Liver (tissue), 9 donors: ENCODE results near the gene TNFSF4. TPM values are rescaled to one million over a fixed set of nuclear protein-coding genes. Genes with fewer than 3 reads are reported as not detected.

Experiments used
- DNase-seq: peaks from one replicate; pipeline ENCODE4 v3.0.0-alpha.2; 2017; ENCODE audit warnings: low spot score
- H3K27ac ChIP-seq, 2 donors: one replicate each; pipeline ENCODE4 v1.7.0; 2013; ENCODE audit warnings: inconsistent platforms in 2 of 2, low read length in 2 of 2, control low read depth in 1 of 2, low read depth in 1 of 2, mild to moderate bottlenecking in 1 of 2
- H3K27me3 ChIP-seq, 4 donors: one replicate each; pipeline versions ENCODE4 v1.6.1 to v1.7.0; 2013; ENCODE audit warnings: low read length in 3 of 4, inconsistent platforms in 1 of 4, mild to moderate bottlenecking in 1 of 4, moderate library complexity in 1 of 4; ENCODE audit not compliant: control insufficient read depth in 4 of 4, insufficient read depth in 4 of 4
- H3K36me3 ChIP-seq, 4 donors: one replicate each; pipeline versions ENCODE4 v1.6.1 to v1.7.0; 2013; ENCODE audit warnings: low read length in 3 of 4, mild to moderate bottlenecking in 3 of 4, low read depth in 1 of 4, moderate library complexity in 1 of 4; ENCODE audit not compliant: control insufficient read depth in 4 of 4, insufficient read depth in 3 of 4
- H3K4me1 ChIP-seq, 4 donors: one replicate each; pipeline versions ENCODE4 v1.6.1 to v1.7.0; 2013; ENCODE audit warnings: low read length in 3 of 4, mild to moderate bottlenecking in 3 of 4, moderate library complexity in 1 of 4; ENCODE audit not compliant: control insufficient read depth in 4 of 4, insufficient read depth in 4 of 4
- H3K4me3 ChIP-seq, 3 donors: one replicate each; pipeline versions ENCODE4 v1.6.1 to v1.7.0; 2013; ENCODE audit warnings: low read length in 3 of 3, control low read depth in 1 of 3, low read depth in 1 of 3, mild to moderate bottlenecking in 1 of 3
- H3K9ac ChIP-seq, 2 donors: one replicate each; pipeline ENCODE4 v1.7.0; 2013; ENCODE audit warnings: low read length in 2 of 2, mild to moderate bottlenecking in 2 of 2, moderate library complexity in 2 of 2, control low read depth in 1 of 2, low read depth in 1 of 2
- H3K9me3 ChIP-seq, 4 donors: one replicate each; pipeline versions ENCODE4 v1.6.1 to v1.7.0; 2013; ENCODE audit warnings: low read length in 3 of 4; ENCODE audit not compliant: control insufficient read depth in 4 of 4
- ATF3 ChIP-seq: IDR thresholded peaks from 2 replicates; pipeline ENCODE4 v1.6.1; 2016; ENCODE audit warnings: antibody characterized with exemption
- EGR1 ChIP-seq, 2 donors: IDR thresholded peaks; 2 replicates each; pipeline ENCODE4 v1.6.1; 2016 to 2018; ENCODE audit warnings: antibody characterized with exemption in 2 of 2, low read depth in 2 of 2
- FOXA1 ChIP-seq: IDR thresholded peaks from 2 replicates; pipeline ENCODE4 v1.6.1; 2016; ENCODE audit warnings: antibody characterized with exemption
- FOXA2 ChIP-seq: IDR thresholded peaks from 2 replicates; pipeline ENCODE4 v1.6.1; 2016; ENCODE audit warnings: antibody characterized with exemption
- GABPA ChIP-seq, 2 donors: IDR thresholded peaks in 1 of 2; conservative IDR thresholded peaks in 1 of 2; 2 replicates each; pipeline ENCODE4 v1.6.1; 2016; ENCODE audit warnings: antibody characterized with exemption in 2 of 2, mild to moderate bottlenecking in 1 of 2, moderate library complexity in 1 of 2
- HNF4A ChIP-seq, 2 donors: conservative IDR thresholded peaks; 2 replicates each; pipeline ENCODE4 v1.6.1; 2016; ENCODE audit warnings: antibody characterized with exemption in 2 of 2, mild to moderate bottlenecking in 2 of 2
- HNF4G ChIP-seq: IDR thresholded peaks from 2 replicates; pipeline ENCODE4 v1.6.1; 2016; ENCODE audit warnings: antibody characterized with exemption
- JUND ChIP-seq, 2 donors: IDR thresholded peaks; 2 replicates each; pipeline ENCODE4 v1.6.1; 2016; ENCODE audit warnings: antibody characterized with exemption in 2 of 2
- NR2F2 ChIP-seq: IDR thresholded peaks from 2 replicates; pipeline ENCODE4 v1.6.1; 2016; ENCODE audit warnings: antibody characterized with exemption
- RAD21 ChIP-seq, 2 donors: IDR thresholded peaks; 2 replicates each; pipeline ENCODE4 v1.6.1; 2016; ENCODE audit warnings: antibody characterized with exemption in 2 of 2, mild to moderate bottlenecking in 2 of 2
- RXRA ChIP-seq, 2 donors: IDR thresholded peaks; 2 replicates each; pipeline ENCODE4 v1.6.1; 2017 to 2018; ENCODE audit warnings: antibody characterized with exemption in 2 of 2, mild to moderate bottlenecking in 1 of 2
- SP1 ChIP-seq: IDR thresholded peaks from 2 replicates; pipeline ENCODE4 v1.6.1; 2018; ENCODE audit warnings: antibody characterized with exemption, mild to moderate bottlenecking
- TAF1 ChIP-seq: conservative IDR thresholded peaks from 2 replicates; pipeline ENCODE4 v1.6.1; 2016; ENCODE audit warnings: antibody characterized with exemption, mild to moderate bottlenecking
- YY1 ChIP-seq: IDR thresholded peaks from 2 replicates; pipeline ENCODE4 v1.6.1; 2016; ENCODE audit warnings: antibody characterized with exemption, mild to moderate bottlenecking
- WGBS: extraction: QIAGEN DNeasy Blood & Tissue Kit; methylation state at CpG from one replicate; pipeline ENCODE4 v1.1.7; 2013; 5-methylcytosine and 5-hydroxymethylcytosine counted together
- polyA plus RNA-seq, 2 donors: library from polyadenylated mRNA; stranded (reverse) in 1 of 2; unstranded in 1 of 2; fragments of 200-250 nt in 1 of 2; fragments of >200 nt in 1 of 2; fragmentation: Nextera tagmentation in 1 of 2; extraction: Ambion mirVana in 1 of 2; gene quantifications; one replicate each; pipeline versions ENCODE4 v1.2.1 to v1.2.3, GENCODE V29; 2013 to 2015
- total RNA-seq, 2 donors: library from RNA; depleted of rRNA; stranded (reverse); fragments of >200 nt; gene quantifications; one replicate each; pipeline ENCODE4 v1.2.3, GENCODE V29; 2014
- TF ChIP-seq, protein P1 (sequence below): IDR thresholded peaks from 2 replicates; pipeline ENCODE4 v1.6.1; 2016; ENCODE audit warnings: antibody characterized with exemption
- TF ChIP-seq, protein P2 (sequence below): IDR thresholded peaks from 2 replicates; pipeline ENCODE4 v1.6.1; 2016; ENCODE audit warnings: antibody characterized with exemption
- TF ChIP-seq, protein P3 (sequence below): IDR thresholded peaks from 2 replicates; pipeline ENCODE4 v1.6.1; 2016; ENCODE audit warnings: antibody characterized with exemption, mild to moderate bottlenecking
- donor health status: healthy.
- donor health status: healthy.
- donor health status: healthy.
- donor health status: healthy.
- donor health status: healthy.

Gene TNFSF4
- total and polyA plus RNA-seq, 4 donors = 0.18 to 2.1 (median 0.45) TPM

DNA sequence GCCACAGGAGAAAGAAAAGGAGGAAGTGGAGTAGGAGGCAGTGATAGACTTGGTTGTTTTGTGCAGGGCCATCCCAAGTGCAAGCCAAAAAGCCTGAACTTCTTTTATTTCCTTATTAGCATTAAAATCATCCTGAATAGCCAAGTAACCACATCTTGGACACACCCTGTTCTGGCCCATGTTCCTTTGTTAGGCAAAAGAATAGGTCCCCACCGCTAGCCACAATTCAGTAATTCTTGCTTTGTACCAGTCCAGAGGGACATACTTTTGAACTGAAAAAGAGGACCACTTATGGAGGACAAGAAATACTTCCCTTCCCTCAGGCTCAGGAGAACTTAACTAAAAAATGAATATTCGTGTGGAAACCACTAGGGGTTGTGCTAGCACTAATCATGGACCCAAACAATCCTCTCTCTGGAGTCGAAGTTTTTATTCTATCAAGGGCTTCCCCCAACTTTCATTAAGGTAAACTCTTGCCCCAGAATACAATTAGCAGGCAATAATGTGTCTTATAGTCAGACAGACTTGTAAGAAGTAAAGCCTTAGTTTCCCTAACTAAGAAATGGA is 19.4 kb downstream of the TNFSF4 start:
- Histone ChIP-seq H3K27ac (no peak overlapping the region), H3K4me3 (no peak overlapping the region), H3K9me3 (no peaks in the 10 kb centered on the region), H3K36me3 (no peaks in the 10 kb centered on the region), H3K9ac (no peak overlapping the region), H3K27me3 (no peaks in the 10 kb centered on the region), H3K4me1 (peaks cover 3 to 15% (median 10%) of the 10 kb centered on the region in 4 donors)
- 92% methylated on average over 3 of the region's 3 CpGs for WGBS
- DNase-seq = no peak
- TF ChIP-seq, protein P1, sequence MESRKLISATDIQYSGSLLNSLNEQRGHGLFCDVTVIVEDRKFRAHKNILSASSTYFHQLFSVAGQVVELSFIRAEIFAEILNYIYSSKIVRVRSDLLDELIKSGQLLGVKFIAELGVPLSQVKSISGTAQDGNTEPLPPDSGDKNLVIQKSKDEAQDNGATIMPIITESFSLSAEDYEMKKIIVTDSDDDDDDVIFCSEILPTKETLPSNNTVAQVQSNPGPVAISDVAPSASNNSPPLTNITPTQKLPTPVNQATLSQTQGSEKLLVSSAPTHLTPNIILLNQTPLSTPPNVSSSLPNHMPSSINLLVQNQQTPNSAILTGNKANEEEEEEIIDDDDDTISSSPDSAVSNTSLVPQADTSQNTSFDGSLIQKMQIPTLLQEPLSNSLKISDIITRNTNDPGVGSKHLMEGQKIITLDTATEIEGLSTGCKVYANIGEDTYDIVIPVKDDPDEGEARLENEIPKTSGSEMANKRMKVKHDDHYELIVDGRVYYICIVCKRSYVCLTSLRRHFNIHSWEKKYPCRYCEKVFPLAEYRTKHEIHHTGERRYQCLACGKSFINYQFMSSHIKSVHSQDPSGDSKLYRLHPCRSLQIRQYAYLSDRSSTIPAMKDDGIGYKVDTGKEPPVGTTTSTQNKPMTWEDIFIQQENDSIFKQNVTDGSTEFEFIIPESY = no peak
- TF ChIP-seq FOXA2 (no peak), NR2F2 (no peak), HNF4A (conservative IDR thresholded peaks at IDR 0.05) (no peak), EGR1 (IDR thresholded peaks at IDR 0.05; ENCODE audit: low read depth in 2 of 2) (no peak), YY1 (no peak), FOXA1 (no peak), ATF3 (no peak), RXRA (IDR thresholded peaks at IDR 0.05) (no peak), JUND (IDR thresholded peaks at IDR 0.05) (no peak), SP1 (no peak)

DNA sequence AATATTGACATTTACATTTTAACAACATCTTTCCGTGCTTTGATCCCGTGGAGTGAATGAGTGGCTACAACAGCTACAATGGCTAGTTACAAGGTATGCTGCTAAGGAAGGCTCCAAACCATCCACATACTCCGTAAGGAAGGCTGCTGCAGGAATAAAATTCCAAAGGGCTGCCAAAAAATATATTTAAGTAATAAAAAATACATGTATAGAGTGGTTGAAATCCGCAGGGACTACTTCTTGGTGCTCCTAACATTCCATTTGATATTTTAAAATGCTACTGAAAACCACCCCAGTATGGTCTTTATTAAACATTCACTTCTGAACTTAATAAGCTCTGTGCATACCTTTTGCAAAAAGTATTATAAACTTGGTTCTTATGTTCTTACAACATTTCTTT is 25.3 kb downstream of the TNFSF4 start:
- Histone ChIP-seq H3K4me3 (no peak overlapping the region), H3K9me3 (peaks cover 0 to 4% (median 1%) of the 10 kb centered on the region in 4 donors), H3K9ac (no peak overlapping the region), H3K36me3 (no peaks in the 10 kb centered on the region), H3K27ac (no peak overlapping the region), H3K4me1 (no peaks in the 10 kb centered on the region), H3K27me3 (no peaks in the 10 kb centered on the region)
- DNase-seq = no peak
- WGBS = 92% methylated on average over 4 of the region's 4 CpGs
- TF ChIP-seq, protein P2, sequence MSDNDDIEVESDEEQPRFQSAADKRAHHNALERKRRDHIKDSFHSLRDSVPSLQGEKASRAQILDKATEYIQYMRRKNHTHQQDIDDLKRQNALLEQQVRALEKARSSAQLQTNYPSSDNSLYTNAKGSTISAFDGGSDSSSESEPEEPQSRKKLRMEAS = no peak
- no peak for TF ChIP-seq EGR1 (IDR thresholded peaks at IDR 0.05; ENCODE audit: low read depth in 2 of 2)
- no peak for TF ChIP-seq ATF3
- TF ChIP-seq SP1 = no peak

DNA sequence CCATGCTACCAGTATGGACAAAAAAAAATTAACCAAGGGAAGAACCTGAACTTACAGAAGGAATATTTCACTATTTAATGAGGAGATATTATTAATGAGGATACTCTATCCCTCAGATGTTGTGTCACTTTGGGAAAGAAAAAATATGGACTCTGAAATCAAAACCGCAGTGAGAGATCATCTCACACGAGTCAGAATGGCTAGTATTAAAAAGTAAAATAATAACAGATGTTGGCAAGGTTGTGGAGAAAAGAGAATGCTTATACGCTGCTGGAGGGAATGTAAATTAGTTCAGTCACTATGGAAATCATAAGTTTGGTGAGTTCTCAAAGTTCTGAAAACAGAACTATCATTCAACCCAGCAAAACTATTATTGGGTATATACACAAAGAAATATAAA is 30.9 kb downstream of the TNFSF4 start:
- no peak overlapping the region for H3K27ac ChIP-seq
- peaks cover 2 to 10% (median 5%) of the 10 kb centered on the region in 4 donors for H3K9me3 ChIP-seq
- H3K27me3 ChIP-seq = no peaks in the 10 kb centered on the region
- WGBS = 98% methylated on average over 3 of the region's 3 CpGs
- H3K4me3 ChIP-seq = no peak overlapping the region
- no peaks in the 10 kb centered on the region for H3K36me3 ChIP-seq
- H3K9ac ChIP-seq = no peak overlapping the region
- no peaks in the 10 kb centered on the region for H3K4me1 ChIP-seq
- DNase-seq = no peak
- TF ChIP-seq GABPA (IDR thresholded peaks at IDR 0.05 in 1 of 2, conservative IDR thresholded peaks at IDR 0.05 in 1 of 2) = no peak
- no peak for TF ChIP-seq TAF1
- TF ChIP-seq SP1 = no peak
- TF ChIP-seq, protein P1 = no peak
- no peak for TF ChIP-seq RAD21 (IDR thresholded peaks at IDR 0.05)
- TF ChIP-seq FOXA2 = no peak
- TF ChIP-seq, protein P3, sequence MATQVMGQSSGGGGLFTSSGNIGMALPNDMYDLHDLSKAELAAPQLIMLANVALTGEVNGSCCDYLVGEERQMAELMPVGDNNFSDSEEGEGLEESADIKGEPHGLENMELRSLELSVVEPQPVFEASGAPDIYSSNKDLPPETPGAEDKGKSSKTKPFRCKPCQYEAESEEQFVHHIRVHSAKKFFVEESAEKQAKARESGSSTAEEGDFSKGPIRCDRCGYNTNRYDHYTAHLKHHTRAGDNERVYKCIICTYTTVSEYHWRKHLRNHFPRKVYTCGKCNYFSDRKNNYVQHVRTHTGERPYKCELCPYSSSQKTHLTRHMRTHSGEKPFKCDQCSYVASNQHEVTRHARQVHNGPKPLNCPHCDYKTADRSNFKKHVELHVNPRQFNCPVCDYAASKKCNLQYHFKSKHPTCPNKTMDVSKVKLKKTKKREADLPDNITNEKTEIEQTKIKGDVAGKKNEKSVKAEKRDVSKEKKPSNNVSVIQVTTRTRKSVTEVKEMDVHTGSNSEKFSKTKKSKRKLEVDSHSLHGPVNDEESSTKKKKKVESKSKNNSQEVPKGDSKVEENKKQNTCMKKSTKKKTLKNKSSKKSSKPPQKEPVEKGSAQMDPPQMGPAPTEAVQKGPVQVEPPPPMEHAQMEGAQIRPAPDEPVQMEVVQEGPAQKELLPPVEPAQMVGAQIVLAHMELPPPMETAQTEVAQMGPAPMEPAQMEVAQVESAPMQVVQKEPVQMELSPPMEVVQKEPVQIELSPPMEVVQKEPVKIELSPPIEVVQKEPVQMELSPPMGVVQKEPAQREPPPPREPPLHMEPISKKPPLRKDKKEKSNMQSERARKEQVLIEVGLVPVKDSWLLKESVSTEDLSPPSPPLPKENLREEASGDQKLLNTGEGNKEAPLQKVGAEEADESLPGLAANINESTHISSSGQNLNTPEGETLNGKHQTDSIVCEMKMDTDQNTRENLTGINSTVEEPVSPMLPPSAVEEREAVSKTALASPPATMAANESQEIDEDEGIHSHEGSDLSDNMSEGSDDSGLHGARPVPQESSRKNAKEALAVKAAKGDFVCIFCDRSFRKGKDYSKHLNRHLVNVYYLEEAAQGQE = no peak
- TF ChIP-seq HNF4G = no peak
- TF ChIP-seq FOXA1 = no peak
- TF ChIP-seq HNF4A (conservative IDR thresholded peaks at IDR 0.05) = no peak
- no peak for TF ChIP-seq RXRA (IDR thresholded peaks at IDR 0.05)
- no peak for TF ChIP-seq ATF3
- no peak for TF ChIP-seq YY1
- TF ChIP-seq JUND (IDR thresholded peaks at IDR 0.05) = no peak
- TF ChIP-seq, protein P2 = no peak
